Measurements from ENCODE around the gene EHMT1. TPM values are rescaled to one million over a fixed set of nuclear protein-coding genes. Genes with fewer than 3 reads are reported as not detected.

The EHMT1 gene
- total and polyA plus RNA-seq, 2 of the 13 experiments (the other 11 are each of a cell fraction or from before 2014, with no cell fraction given), result 23.0 to 27.1 TPM

- TF ChIP-seq ELF1 (CRISPR knock-in tag; IDR thresholded peaks at IDR 0.05) (no peak), ISL2 (CRISPR knock-in tag; IDR thresholded peaks at IDR 0.05) (no peak), TFE3 (CRISPR knock-in tag; IDR thresholded peaks at IDR 0.05) (no peak), GPN1 (CRISPR knock-in tag; IDR thresholded peaks at IDR 0.05; ENCODE audit: borderline replicate concordance) (no peak), REXO4 (CRISPR knock-in tag; IDR thresholded peaks at IDR 0.05; ENCODE audit: borderline replicate concordance) (no peak), ZNF687 (CRISPR knock-in tag; IDR thresholded peaks at IDR 0.05) (peak; percentile 61; the same call in 1 of the 2 replicates), CEBPB (IDR thresholded peaks at IDR 0.05; ENCODE audit: borderline replicate concordance, low read depth, low read length) (no peak), EHMT2 (IDR thresholded peaks at IDR 0.05; ENCODE audit: borderline replicate concordance, low read depth, low read length) (no peak), GZF1 (CRISPR knock-in tag; IDR thresholded peaks at IDR 0.05) (no peak), ZNF496 (CRISPR knock-in tag; IDR thresholded peaks at IDR 0.05; ENCODE audit: insufficient replicate concordance) (no peak), NFE2L2 (IDR thresholded peaks at IDR 0.05; ENCODE audit: low read length) (no peak), ZNF639 (CRISPR knock-in tag; conservative IDR thresholded peaks at IDR 0.05) (no peak), ZNF615 (CRISPR knock-in tag; IDR thresholded peaks at IDR 0.05; ENCODE audit: borderline replicate concordance) (no peak), ZNF737 (CRISPR knock-in tag; IDR thresholded peaks at IDR 0.05; ENCODE audit: borderline replicate concordance) (0 out of 2 replicates have a peak, but pooled peaks have one; percentile 47), CCDC6 (CRISPR knock-in tag; IDR thresholded peaks at IDR 0.05) (no peak), HNF1A (IDR thresholded peaks at IDR 0.05; ENCODE audit: low read depth) (no peak), HNF1A (CRISPR knock-in tag; IDR thresholded peaks at IDR 0.05; ENCODE audit: borderline replicate concordance) (no peak), TCF7L2 (IDR thresholded peaks at IDR 0.05; ENCODE audit: low read depth, low read length) (no peak), NFIC (IDR thresholded peaks at IDR 0.05; ENCODE audit: low read length) (no peak)
These were observed 29.2 kb upstream of the EHMT1 start (continued) for GRCh38 chr9:137589441-137590122.

Data from HepG2 (cell line).